ENCODE data around the gene NDUFA3. TPM values are rescaled to one million over a fixed set of nuclear protein-coding genes. Genes with fewer than 3 reads are reported as not detected.

NDUFA3 gene
- polyA plus RNA-seq, 3 donors from 2014 or later = 367 to 704 (median 506) TPM

GRCh38 chr19:54121259-54121658 lies 18.6 kb downstream of the NDUFA3 start:
- no peak overlapping the region for H3K27ac Mint-ChIP-seq
- DNase-seq = no peak
- peaks cover 0 to 10% of the 10 kb centered on the region in 2 donors for H3K4me1 Mint-ChIP-seq
- H3K9me3 Mint-ChIP-seq = no peaks in the 10 kb centered on the region
- H3K36me3 Mint-ChIP-seq = peaks cover 3 to 25% (median 8%) of the 10 kb centered on the region in 3 donors
- H3K4me3 Mint-ChIP-seq = no peak overlapping the region
- H3K27me3 Mint-ChIP-seq (ENCODE audit: low read depth in 3 of 3) = peaks cover 0 to 1% (median 0%) of the 10 kb centered on the region in 3 donors

DNA sequence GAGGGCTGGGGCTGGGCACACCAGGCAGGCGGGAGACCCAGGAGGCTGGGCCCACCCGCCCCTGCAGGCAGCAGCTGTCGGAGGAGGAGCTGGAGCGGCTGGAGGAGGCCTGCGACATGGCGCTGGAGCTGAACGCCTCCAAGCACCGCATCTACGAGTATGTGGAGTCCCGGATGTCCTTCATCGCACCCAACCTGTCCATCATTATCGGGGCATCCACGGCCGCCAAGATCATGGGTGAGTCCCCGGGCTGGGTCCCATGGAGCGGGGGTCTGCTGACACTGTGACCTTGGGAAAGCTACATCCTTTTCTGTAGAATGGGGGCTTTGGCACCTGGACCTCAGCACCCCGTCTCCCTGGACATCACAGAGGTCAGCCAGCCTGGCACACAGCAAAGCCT lies 21.0 kb downstream of the NDUFA3 start:
- peaks cover 2 to 32% (median 13%) of the 10 kb centered on the region in 3 donors for H3K36me3 Mint-ChIP-seq
- DNase-seq = no peak
- H3K27me3 Mint-ChIP-seq (ENCODE audit: low read depth in 3 of 3) = peaks cover 0 to 1% (median 0%) of the 10 kb centered on the region in 3 donors
- H3K4me1 Mint-ChIP-seq = no peaks in the 10 kb centered on the region
- H3K4me3 Mint-ChIP-seq = no peak overlapping the region
- H3K27ac Mint-ChIP-seq = no peak overlapping the region
- no peaks in the 10 kb centered on the region for H3K9me3 Mint-ChIP-seq

GRCh38 chr19:54124393-54124792 lies 21.7 kb downstream of the NDUFA3 start:
- H3K27ac Mint-ChIP-seq = no peak overlapping the region
- no peak overlapping the region for H3K4me3 Mint-ChIP-seq
- H3K36me3 Mint-ChIP-seq = peaks cover 0 to 30% (median 13%) of the 10 kb centered on the region in 3 donors
- no peaks in the 10 kb centered on the region for H3K4me1 Mint-ChIP-seq
- H3K9me3 Mint-ChIP-seq = no peaks in the 10 kb centered on the region
- no peak for DNase-seq
- peaks cover 0 to 1% (median 0%) of the 10 kb centered on the region in 3 donors for H3K27me3 Mint-ChIP-seq (ENCODE audit: low read depth in 3 of 3)

DNA sequence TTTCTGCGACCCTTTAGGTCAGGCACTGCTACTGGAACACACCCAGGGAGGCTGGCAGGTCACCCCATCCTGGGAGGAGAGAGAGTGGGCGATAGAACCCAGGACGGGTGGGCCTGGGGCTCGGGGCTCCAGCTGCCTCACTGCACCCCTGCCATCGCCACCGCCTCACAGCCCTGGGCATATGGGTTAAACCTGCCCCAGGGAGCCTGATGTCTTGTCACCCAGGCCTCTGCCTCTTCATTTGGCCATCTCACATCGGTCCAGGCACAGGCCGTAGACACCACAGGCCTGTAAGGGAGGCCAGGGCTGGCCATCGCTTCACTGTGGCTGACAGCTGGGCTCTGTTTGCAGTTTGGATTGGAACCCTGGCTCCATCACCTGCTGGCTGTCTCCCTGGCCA lies 23.1 kb downstream of the NDUFA3 start:
- DNase-seq = no peak
- Mint-ChIP-seq H3K9me3 (no peaks in the 10 kb centered on the region), H3K36me3 (peaks cover 0 to 22% (median 13%) of the 10 kb centered on the region in 3 donors), H3K27ac (no peak overlapping the region), H3K4me3 (no peak overlapping the region), H3K4me1 (no peaks in the 10 kb centered on the region), H3K27me3 (ENCODE audit: low read depth in 3 of 3) (peaks cover 0 to 1% (median 0%) of the 10 kb centered on the region in 3 donors)

DNA sequence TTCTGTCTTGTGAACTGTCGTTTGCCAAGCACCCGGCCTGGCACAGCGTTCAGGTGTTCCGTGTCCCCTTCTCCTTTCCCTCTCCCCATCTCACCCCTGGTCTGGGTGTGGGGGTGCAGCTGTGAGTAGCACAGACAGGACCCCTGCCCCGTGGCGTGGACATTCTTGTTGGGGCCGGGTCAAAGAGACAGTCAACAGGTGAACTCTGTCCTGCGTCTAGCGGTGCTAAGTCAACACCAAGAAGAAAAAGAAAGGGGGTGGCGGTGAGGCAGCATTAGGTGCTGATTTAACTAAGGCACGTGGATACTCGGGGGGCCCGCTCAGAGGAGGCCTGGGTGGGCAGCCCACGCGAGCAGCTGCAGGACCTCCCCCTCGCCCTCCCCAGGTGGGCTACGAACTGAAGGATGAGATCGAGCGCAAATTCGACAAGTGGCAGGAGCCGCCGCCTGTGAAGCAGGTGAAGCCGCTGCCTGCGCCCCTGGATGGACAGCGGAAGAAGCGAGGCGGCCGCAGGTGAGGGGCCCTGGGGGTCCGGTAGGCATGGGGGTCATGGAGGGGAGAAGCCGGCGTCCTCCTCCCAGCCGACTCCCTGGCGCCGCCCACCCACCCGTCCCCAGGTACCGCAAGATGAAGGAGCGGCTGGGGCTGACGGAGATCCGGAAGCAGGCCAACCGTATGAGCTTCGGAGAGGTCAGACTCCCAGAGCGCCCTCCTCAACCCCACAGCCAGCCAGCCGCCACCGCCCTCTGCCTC lies 25.2 kb downstream of the NDUFA3 start:
- Mint-ChIP-seq H3K36me3 (peaks cover 0 to 16% (median 8%) of the 10 kb centered on the region in 3 donors), H3K27ac (peak overlapping the region in 1 of 6 donors; percentile 61), H3K27me3 (ENCODE audit: low read depth in 3 of 3) (peaks cover 0 to 4% (median 0%) of the 10 kb centered on the region in 3 donors)

GRCh38 chr19:54128441-54128725 lies 25.7 kb downstream of the NDUFA3 start:
- H3K4me1 Mint-ChIP-seq = no peaks in the 10 kb centered on the region
- no peak for DNase-seq
- H3K36me3 Mint-ChIP-seq = peaks cover 0 to 12% (median 6%) of the 10 kb centered on the region in 3 donors
- H3K27me3 Mint-ChIP-seq (ENCODE audit: low read depth in 3 of 3) = peaks cover 0 to 5% (median 0%) of the 10 kb centered on the region in 3 donors
- no peaks in the 10 kb centered on the region for H3K9me3 Mint-ChIP-seq
- H3K4me3 Mint-ChIP-seq = no peak overlapping the region
- no peak overlapping the region for H3K27ac Mint-ChIP-seq

More for the DNA sequence above, 25.2 kb downstream of the NDUFA3 start:
- Mint-ChIP-seq H3K4me3 (no peak overlapping the region), H3K9me3 (no peaks in the 10 kb centered on the region), H3K4me1 (no peaks in the 10 kb centered on the region)
- no peak for DNase-seq

- peaks cover 0 to 10% (median 5%) of the 10 kb centered on the region in 3 donors for H3K36me3 Mint-ChIP-seq
- no peaks in the 10 kb centered on the region for H3K9me3 Mint-ChIP-seq
- H3K4me1 Mint-ChIP-seq = no peaks in the 10 kb centered on the region
- H3K4me3 Mint-ChIP-seq = no peak overlapping the region
- H3K27ac Mint-ChIP-seq = no peak overlapping the region
- H3K27me3 Mint-ChIP-seq (ENCODE audit: low read depth in 3 of 3) = peaks cover 0 to 5% (median 3%) of the 10 kb centered on the region in 3 donors
- DNase-seq = no peak
These were observed 26.4 kb downstream of the NDUFA3 start for GRCh38 chr19:54128796-54129616.

DNA sequence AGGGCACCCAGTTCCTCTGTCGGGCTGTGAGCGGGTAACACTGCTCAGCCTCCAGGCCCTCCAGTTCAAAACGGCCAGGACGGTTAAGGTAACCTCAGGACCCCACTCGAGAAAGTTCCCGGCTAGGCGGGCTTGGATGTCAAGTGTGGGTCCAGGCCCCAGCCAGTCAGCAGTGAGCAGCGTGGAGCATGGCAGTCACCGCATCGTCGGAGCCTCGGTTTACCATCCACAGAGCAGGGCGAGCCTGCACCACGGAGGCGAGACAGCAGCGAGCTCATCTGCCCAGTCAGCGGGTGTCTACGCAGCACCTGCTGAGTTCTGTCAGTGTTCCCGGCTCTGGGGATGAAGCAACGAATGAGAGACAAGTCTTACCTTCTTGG lies 27.0 kb downstream of the NDUFA3 start:
- Mint-ChIP-seq H3K4me1 (peaks cover 0 to 3% of the 10 kb centered on the region in 2 donors), H3K27me3 (ENCODE audit: low read depth in 3 of 3) (peaks cover 0 to 9% (median 6%) of the 10 kb centered on the region in 3 donors), H3K27ac (no peak overlapping the region), H3K4me3 (no peak overlapping the region), H3K36me3 (peaks cover 0 to 8% (median 5%) of the 10 kb centered on the region in 3 donors), H3K9me3 (no peaks in the 10 kb centered on the region)
- no peak for DNase-seq

DNA sequence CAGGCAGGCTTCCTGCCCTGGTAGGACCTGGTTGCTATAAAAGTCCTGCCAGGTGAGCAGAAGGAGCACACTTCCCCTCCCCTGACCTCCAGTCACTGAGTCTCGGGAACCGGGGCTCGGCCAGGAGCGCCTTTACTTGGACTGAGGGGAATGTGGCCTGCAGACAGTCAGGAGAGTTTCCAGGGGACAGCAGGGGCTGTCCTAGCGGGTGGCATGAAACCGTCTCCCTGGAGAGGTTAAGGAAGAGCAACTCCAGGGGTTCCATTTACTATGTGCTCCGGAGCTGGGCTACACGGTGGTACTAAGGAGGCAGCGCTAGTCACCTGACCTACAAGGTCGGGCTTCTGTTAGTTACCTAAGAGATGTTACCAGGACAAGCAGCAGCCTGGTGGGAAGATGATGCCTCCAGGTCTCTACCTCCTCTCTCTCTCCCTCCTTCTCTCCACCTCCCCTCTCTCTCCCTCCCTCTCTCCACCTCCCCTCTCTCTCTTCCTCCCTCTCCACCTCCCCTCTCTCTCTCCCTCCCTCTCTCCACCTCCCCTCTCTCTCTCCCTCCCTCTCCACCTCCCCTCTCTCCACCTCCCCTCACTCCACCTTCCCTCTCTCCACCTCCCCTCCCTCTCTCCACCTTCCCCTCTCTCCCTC lies 30.8 kb downstream of the NDUFA3 start:
- Mint-ChIP-seq H3K27me3 (ENCODE audit: low read depth in 3 of 3) (peaks cover 4 to 19% (median 12%) of the 10 kb centered on the region in 3 donors), H3K27ac (peak overlapping the region in 1 of 6 donors; percentile 81), H3K36me3 (no peaks in the 10 kb centered on the region), H3K9me3 (no peaks in the 10 kb centered on the region), H3K4me1 (peaks cover 12 to 15% of the 10 kb centered on the region in 2 donors), H3K4me3 (no peak overlapping the region)
- DNase-seq = peak in 1 of 3 donors; percentile 66

DNA sequence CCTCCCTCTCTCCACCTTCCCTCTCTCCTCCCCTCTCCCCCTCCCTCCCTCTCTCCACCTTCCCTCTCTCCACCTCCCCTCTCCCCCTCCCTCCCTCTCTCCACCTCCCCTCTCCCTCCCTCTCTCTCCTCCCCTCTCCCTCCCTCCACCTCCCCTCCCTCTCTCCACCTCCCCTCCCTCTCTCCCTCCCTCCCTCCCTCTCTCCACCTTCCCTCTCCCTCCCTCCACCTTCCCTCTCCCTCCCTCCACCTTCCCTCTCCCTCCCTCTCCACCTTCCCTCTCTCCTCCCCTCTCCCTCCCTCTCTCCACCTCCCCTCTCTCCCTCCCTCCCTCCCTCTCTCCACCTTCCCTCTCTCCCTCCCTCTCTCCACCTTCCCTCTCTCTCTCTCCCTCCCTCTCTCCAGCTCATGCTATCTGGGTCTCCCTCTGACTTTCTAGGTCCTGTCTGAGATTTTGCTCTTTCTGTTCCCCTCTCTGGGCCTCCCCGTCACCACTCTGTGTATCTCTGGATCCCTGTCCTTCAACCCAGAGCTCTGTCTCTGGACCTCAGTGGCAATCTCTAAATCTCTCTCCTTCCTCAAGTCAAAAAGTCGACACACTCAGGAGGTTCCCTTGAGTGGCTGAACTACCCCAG lies 31.4 kb downstream of the NDUFA3 start:
- no peaks in the 10 kb centered on the region for H3K36me3 Mint-ChIP-seq
- no peak for DNase-seq
- peaks cover 19 to 21% of the 10 kb centered on the region in 2 donors for H3K4me1 Mint-ChIP-seq
- H3K27ac Mint-ChIP-seq = peak overlapping the region in 4 of 6 donors; percentile 12 to 80 (median 74)
- H3K9me3 Mint-ChIP-seq = no peaks in the 10 kb centered on the region
- H3K27me3 Mint-ChIP-seq (ENCODE audit: low read depth in 3 of 3) = peaks cover 8 to 19% (median 14%) of the 10 kb centered on the region in 3 donors
- H3K4me3 Mint-ChIP-seq = peak overlapping the region in 1 of 5 donors; percentile 40

DNA sequence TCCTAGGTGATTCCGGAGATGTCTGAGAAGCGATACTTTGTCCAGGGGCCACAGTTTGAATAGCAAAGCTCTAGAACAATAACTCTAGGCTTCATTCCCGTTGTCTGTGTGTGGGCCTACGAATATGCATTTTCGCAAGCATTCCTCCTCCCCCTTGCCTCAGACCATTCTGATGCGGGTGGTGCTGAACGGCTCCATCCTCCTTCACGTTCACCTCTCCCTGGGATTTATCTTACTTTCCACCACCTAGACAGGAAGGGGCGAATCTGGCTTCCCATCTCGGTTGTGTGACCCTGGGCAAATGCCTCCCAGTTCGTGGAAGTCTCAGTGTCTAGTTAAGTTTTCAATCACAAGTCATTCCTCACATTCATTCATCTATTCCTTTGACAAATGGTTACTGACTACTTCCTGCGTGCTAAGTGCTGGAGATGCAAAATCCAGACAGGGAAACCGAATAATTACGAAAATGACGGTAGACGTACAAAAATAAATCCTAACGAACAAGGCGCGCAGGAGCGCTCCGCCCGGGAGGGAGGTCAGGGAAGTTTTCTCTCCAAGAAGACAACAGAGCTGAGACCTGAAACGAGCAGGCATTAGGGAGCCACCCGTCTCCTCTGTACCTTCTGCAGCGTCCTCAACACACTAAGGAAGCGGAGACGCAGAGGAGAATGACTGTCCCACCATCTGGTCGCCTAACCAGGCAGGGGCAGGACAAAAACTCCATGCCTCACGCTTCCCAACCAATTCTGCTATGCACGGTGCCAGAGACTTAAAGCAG lies 33.6 kb downstream of the NDUFA3 start:
- Mint-ChIP-seq H3K4me3 (peak overlapping the region; percentile 85 to 94 (median 89)), H3K27ac (peak overlapping the region; percentile 71 to 93 (median 90)), H3K27me3 (ENCODE audit: low read depth in 3 of 3) (peaks cover 10 to 19% (median 14%) of the 10 kb centered on the region in 3 donors), H3K36me3 (no peaks in the 10 kb centered on the region), H3K4me1 (peaks cover 38 to 41% of the 10 kb centered on the region in 2 donors), H3K9me3 (no peaks in the 10 kb centered on the region)
- DNase-seq = no peak

DNA sequence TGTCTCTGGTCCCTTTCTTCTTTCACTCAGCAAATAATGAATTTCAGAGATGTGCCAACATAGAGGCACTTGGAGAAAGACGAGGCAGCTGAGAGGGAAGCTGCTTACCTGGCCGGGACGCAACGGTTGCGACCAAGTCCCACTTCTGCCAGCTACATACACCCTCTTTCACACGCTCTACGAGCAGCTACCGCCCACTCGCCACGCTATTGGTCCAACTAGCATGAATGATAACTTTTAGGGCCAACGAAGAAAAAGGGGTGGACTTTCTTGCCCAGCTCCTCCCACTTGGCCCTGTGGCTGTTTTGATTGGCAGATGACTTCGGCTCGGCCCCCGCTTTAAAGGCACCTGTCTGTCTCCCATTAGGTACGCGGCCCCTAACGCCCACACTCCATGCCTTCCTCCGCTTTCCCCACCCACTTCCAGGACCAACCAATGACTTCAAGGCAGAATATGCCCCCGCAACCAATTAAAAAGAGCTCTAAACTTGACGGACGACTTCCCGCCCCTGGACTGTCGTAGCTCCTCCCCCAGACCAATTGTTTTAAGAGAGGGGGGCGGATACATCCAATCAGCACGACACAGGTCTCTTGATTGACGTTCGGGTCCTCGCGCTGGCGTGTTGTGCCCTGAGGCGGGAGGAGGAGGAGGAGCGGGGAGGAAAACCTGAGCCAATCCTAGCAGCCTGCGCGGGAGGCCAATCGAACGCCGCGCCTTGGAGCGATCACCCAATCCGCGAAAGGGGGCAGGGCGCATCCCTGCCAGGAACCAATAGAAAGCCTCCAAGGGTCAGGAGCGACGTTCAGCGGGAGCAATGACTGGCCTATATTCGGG lies 34.4 kb downstream of the NDUFA3 start:
- peak; percentile 99 to 100 (median 100) for DNase-seq
- Mint-ChIP-seq H3K27ac (peak overlapping the region; percentile 71 to 93 (median 90)), H3K27me3 (ENCODE audit: low read depth in 3 of 3) (peaks cover 10 to 20% (median 14%) of the 10 kb centered on the region in 3 donors), H3K9me3 (no peaks in the 10 kb centered on the region), H3K4me3 (peak overlapping the region; percentile 85 to 94 (median 89)), H3K4me1 (peaks cover 40 to 49% of the 10 kb centered on the region in 2 donors), H3K36me3 (no peaks in the 10 kb centered on the region)

Measured in immature natural killer cell (primary cell).